ENCODE measurements around the gene UBP1. TPM values are rescaled to one million over a fixed set of nuclear protein-coding genes. Genes with fewer than 3 reads are reported as not detected.

Gene UBP1
- total and polyA plus RNA-seq, 4 donors = 6.8 to 36.9 (median 16.5) TPM

Small RNAs within 50 kb of the gene (small RNA-seq; reads per million reads assigned to genes)
- not detected for gene RNU7-110P

Other genes with a start within 250 kb of the UBP1 start
- under 1 TPM; 0.17 to 0.19 TPM for gene SUSD5, start 221.6 kb downstream of the UBP1 start, total RNA-seq
- gene SUSD5, start 221.6 kb downstream of the UBP1 start, polyA plus RNA-seq = under 1 TPM; 0.08 to 0.21 TPM
- gene FBXL2, start 163.0 kb downstream of the UBP1 start, total RNA-seq = 1 to 10 TPM; 1.0 to 1.3 TPM
- gene FBXL2, start 163.0 kb downstream of the UBP1 start, polyA plus RNA-seq = under 1 TPM; 0.24 to 0.60 TPM

Data from liver (tissue), 5 donors.